ENCODE data around the gene ZNF260.

The ZNF260 gene

GRCh38 chr19:36489118-36489919, 38.8 kb downstream of the ZNF260 start, which contains the start of gene ZNF566:
TSS of gene ZNF566 (minus strand) at chr19:36489561. CDS start at chr19:36476557, 13,004 bp downstream.
- DNase-seq, result peak; percentile 97

GRCh38 chr19:36488846-36489117, 39.3 kb downstream of the ZNF260 start:
- peak; percentile 64 for DNase-seq

- DNase-seq, result peak; percentile 0
Measured at GRCh38 chr19:36488118-36488845, 39.8 kb downstream of the ZNF260 start.

DNA sequence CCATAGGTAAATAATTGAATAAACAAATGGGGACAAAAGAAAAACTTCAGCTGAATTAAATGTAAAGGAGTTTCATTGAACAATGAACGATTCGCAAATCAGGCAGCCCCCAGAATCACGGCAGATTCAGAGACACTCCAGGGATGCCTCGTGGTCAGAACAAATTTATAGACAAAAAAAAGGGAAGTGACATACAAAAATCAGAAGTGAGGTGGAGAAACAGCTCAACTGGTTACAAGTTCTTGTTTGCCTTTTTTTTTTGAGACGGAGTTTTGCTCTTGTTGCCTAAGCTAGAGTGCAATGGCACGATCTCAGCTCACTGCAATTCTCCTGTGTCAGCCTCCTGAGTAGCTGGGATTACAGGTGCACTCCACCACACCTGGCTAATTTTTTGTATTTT, 44.4 kb downstream of the ZNF260 start:
- no peak for DNase-seq

GRCh38 chr19:36482876-36483275, 45.2 kb downstream of the ZNF260 start:
- DNase-seq, result no peak

Data from CD4-positive, alpha-beta T cell treated with Interleukin-17A for 1 hour (primary cell).